ENCODE measurements around the gene HOXB2.

The HOXB2 gene

DNA sequence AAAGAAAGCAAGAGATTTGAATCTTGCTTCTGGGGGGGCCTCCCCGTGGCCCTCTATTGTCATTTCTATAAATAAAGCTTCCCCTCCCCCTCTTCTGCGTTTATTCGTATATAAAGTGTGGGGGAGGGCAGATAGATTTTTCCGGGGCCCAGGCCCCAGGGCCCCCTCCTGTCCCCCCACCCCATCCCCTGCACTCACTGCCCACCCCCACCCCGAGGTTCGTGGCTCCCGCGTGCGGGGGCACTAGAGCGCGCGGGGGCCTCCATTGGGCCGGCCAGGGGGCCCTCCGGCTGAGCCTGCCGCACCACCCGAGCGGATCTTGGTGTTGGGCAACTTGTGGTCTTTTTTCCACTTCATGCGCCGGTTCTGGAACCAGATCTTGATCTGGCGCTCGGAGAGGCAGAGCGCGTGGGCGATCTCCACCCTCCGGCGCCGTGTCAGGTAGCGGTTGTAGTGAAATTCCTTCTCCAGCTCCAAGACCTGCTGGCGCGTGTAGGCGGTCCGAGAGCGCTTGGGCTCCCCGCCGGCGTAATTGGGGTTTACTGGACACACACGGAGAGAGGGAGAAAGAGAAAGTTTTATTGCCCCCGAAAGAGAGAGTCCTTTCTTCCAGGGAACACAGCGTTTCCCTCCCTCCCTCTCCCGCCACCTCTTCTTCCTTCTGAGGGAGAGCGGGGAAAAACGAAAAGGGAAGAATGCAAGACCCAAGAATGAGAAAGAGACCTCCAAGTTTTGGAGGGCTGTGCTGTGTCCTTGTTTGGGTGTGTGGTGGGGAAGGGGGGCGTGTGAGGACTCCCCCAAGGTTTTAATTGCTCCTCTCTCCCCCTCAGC, 31.8 kb upstream of the HOXB2 start (continued):
- TF ChIP-seq, protein P1, sequence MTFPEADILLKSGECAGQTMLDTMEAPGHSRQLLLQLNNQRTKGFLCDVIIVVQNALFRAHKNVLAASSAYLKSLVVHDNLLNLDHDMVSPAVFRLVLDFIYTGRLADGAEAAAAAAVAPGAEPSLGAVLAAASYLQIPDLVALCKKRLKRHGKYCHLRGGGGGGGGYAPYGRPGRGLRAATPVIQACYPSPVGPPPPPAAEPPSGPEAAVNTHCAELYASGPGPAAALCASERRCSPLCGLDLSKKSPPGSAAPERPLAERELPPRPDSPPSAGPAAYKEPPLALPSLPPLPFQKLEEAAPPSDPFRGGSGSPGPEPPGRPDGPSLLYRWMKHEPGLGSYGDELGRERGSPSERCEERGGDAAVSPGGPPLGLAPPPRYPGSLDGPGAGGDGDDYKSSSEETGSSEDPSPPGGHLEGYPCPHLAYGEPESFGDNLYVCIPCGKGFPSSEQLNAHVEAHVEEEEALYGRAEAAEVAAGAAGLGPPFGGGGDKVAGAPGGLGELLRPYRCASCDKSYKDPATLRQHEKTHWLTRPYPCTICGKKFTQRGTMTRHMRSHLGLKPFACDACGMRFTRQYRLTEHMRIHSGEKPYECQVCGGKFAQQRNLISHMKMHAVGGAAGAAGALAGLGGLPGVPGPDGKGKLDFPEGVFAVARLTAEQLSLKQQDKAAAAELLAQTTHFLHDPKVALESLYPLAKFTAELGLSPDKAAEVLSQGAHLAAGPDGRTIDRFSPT (tag by site-specific recombination; IDR thresholded peaks at IDR 0.05): peak; percentile 51; the same call in 1 of the 2 replicates
- no peak for TF ChIP-seq OVOL3 (tag by site-specific recombination; IDR thresholded peaks at IDR 0.05)
- TF ChIP-seq, protein P2, sequence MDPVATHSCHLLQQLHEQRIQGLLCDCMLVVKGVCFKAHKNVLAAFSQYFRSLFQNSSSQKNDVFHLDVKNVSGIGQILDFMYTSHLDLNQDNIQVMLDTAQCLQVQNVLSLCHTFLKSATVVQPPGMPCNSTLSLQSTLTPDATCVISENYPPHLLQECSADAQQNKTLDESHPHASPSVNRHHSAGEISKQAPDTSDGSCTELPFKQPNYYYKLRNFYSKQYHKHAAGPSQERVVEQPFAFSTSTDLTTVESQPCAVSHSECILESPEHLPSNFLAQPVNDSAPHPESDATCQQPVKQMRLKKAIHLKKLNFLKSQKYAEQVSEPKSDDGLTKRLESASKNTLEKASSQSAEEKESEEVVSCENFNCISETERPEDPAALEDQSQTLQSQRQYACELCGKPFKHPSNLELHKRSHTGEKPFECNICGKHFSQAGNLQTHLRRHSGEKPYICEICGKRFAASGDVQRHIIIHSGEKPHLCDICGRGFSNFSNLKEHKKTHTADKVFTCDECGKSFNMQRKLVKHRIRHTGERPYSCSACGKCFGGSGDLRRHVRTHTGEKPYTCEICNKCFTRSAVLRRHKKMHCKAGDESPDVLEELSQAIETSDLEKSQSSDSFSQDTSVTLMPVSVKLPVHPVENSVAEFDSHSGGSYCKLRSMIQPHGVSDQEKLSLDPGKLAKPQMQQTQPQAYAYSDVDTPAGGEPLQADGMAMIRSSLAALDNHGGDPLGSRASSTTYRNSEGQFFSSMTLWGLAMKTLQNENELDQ (tag by site-specific recombination; IDR thresholded peaks at IDR 0.05; ENCODE audit: low read depth): no peak
- TF ChIP-seq, protein P3, sequence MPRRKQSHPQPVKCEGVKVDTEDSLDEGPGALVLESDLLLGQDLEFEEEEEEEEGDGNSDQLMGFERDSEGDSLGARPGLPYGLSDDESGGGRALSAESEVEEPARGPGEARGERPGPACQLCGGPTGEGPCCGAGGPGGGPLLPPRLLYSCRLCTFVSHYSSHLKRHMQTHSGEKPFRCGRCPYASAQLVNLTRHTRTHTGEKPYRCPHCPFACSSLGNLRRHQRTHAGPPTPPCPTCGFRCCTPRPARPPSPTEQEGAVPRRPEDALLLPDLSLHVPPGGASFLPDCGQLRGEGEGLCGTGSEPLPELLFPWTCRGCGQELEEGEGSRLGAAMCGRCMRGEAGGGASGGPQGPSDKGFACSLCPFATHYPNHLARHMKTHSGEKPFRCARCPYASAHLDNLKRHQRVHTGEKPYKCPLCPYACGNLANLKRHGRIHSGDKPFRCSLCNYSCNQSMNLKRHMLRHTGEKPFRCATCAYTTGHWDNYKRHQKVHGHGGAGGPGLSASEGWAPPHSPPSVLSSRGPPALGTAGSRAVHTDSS (tag by site-specific recombination; IDR thresholded peaks at IDR 0.05): no peak
- no peak for TF ChIP-seq ZNF184 (tag by site-specific recombination; IDR thresholded peaks at IDR 0.05)
- TF ChIP-seq WT1 (tag by site-specific recombination; IDR thresholded peaks at IDR 0.05): no peak
- TF ChIP-seq, protein P4, sequence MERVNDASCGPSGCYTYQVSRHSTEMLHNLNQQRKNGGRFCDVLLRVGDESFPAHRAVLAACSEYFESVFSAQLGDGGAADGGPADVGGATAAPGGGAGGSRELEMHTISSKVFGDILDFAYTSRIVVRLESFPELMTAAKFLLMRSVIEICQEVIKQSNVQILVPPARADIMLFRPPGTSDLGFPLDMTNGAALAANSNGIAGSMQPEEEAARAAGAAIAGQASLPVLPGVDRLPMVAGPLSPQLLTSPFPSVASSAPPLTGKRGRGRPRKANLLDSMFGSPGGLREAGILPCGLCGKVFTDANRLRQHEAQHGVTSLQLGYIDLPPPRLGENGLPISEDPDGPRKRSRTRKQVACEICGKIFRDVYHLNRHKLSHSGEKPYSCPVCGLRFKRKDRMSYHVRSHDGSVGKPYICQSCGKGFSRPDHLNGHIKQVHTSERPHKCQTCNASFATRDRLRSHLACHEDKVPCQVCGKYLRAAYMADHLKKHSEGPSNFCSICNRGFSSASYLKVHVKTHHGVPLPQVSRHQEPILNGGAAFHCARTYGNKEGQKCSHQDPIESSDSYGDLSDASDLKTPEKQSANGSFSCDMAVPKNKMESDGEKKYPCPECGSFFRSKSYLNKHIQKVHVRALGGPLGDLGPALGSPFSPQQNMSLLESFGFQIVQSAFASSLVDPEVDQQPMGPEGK (tag by site-specific recombination; IDR thresholded peaks at IDR 0.05): peak; percentile 30; the same call in 1 of the 2 replicates
- TF ChIP-seq, protein P5, sequence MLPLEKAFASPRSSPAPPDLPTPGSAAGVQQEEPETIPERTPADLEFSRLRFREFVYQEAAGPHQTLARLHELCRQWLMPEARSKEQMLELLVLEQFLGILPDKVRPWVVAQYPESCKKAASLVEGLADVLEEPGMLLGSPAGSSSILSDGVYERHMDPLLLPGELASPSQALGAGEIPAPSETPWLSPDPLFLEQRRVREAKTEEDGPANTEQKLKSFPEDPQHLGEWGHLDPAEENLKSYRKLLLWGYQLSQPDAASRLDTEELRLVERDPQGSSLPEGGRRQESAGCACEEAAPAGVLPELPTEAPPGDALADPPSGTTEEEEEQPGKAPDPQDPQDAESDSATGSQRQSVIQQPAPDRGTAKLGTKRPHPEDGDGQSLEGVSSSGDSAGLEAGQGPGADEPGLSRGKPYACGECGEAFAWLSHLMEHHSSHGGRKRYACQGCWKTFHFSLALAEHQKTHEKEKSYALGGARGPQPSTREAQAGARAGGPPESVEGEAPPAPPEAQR (tag by site-specific recombination; IDR thresholded peaks at IDR 0.05): no peak
- no peak for TF ChIP-seq ZNF354C (tag by site-specific recombination; IDR thresholded peaks at IDR 0.05; ENCODE audit: borderline replicate concordance, low read depth)

DNA sequence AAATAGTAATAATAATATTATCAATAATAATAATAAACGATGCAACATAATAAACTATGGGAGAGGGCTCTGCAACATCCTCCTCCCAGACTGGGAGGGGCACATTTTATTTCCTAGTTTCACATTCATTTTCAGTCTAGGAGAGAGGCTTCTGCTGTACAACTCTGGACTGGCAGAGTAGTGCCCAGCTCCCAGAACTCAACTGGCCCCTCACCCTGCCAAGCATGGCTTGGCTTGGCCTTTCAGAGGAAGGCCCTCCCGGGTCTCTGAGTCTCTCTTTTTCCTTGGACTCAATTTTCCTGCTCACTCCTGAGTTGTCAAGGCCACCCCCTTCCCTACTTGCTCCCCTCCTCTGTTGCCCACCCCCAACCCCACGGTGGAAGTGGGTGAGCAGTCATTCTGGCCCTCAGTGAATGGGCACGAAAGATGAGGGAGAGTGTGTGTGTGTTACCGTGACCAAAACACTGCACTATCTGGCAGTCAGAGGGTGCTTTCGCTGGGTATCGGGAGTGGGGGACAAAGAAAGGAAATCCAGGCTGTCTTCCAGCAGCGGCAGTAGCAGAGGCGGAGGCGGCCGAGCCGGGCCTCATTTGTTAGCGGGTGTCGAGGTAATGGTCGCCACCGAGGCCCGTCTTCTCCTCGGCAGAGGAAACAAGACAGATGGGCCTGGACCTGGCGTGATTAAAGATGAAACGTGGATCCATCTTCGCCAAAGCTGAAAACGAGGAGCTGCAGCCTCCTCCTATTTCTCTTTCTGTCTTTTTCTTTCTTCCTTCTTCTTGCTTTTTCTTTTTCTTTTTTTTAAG, 31.0 kb upstream of the HOXB2 start:
- POLR2A ChIA-PET: interaction anchor here (1.1 to 4.1 kb wide), 4 partner anchors 12 to 32 kb away, joined by 3 to 26 read pairs (median 10); no protein-coding TSS in a partner anchor
- H3K4me3 ChIP-seq (ENCODE audit: low read depth, low read length): no peak overlapping the region
- TF ChIP-seq OSR2 (tag by site-specific recombination; IDR thresholded peaks at IDR 0.05) (peak; percentile 55; the same call in 1 of the 2 replicates), ZFHX2 (tag by site-specific recombination; conservative IDR thresholded peaks at IDR 0.05) (0 out of 2 replicates have a peak, but pooled peaks have one; percentile 29), PRDM1 (tag by site-specific recombination; IDR thresholded peaks at IDR 0.05) (peak; percentile 70; the same call in 1 of the 2 replicates), ZNF623 (tag by site-specific recombination; IDR thresholded peaks at IDR 0.05) (no peak)
- TF ChIP-seq, protein P6, sequence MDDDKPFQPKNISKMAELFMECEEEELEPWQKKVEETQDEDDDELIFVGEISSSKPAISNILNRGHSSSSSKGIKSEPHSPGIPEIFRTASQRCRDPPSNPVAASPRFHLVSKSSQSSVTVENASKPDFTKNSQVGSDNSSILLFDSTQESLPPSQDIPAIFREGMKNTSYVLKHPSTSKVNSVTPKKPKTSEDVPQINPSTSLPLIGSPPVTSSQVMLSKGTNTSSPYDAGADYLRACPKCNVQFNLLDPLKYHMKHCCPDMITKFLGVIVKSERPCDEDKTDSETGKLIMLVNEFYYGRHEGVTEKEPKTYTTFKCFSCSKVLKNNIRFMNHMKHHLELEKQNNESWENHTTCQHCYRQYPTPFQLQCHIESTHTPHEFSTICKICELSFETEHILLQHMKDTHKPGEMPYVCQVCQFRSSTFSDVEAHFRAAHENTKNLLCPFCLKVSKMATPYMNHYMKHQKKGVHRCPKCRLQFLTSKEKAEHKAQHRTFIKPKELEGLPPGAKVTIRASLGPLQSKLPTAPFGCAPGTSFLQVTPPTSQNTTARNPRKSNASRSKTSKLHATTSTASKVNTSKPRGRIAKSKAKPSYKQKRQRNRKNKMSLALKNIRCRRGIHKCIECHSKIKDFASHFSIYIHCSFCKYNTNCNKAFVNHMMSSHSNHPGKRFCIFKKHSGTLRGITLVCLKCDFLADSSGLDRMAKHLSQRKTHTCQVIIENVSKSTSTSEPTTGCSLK (tag by site-specific recombination; IDR thresholded peaks at IDR 0.05): no peak
- TF ChIP-seq, protein P1 (tag by site-specific recombination; IDR thresholded peaks at IDR 0.05): peak; percentile 32; the same call in 1 of the 2 replicates
- TF ChIP-seq, protein P4 (tag by site-specific recombination; IDR thresholded peaks at IDR 0.05): 0 out of 2 replicates have a peak, but pooled peaks have one; percentile 23

More for the DNA sequence above, 31.0 kb upstream of the HOXB2 start:
- H3K27ac ChIP-seq (ENCODE audit: extremely low read depth, low read depth, low read length): peak overlapping the region; percentile 93
- no peaks in the 10 kb centered on the region for H3K9me3 ChIP-seq (ENCODE audit: control insufficient read depth, insufficient read depth, low read depth, low read length)
- peaks cover 82% of the 10 kb centered on the region for H3K4me1 ChIP-seq (ENCODE audit: control insufficient read depth, insufficient read depth, low read length)
- peaks cover 0 to 26% of the 10 kb centered on the region in 2 experiments; a peak in 2 of 3 replicates for H3K36me3 ChIP-seq (ENCODE audit: control insufficient read depth in 2 of 2, insufficient read depth in 1 of 2, low read length in 2 of 2)
- CTCF ChIA-PET: interaction anchor here (0.6 kb wide), 2 partner anchors 177 to 1629 kb away, joined by 3 to 4 read pairs; no protein-coding TSS in a partner anchor
